ENCODE results near the gene RYR1.
A peak's percentile ranks its signal among the peaks of the same experiment; 100 is the strongest.
"Not testable (repeated sequence)": the region's sequence is repeated elsewhere in the genome, so short reads cannot be mapped to it uniquely, and the experiment has no call there.

Gene RYR1

DNA sequence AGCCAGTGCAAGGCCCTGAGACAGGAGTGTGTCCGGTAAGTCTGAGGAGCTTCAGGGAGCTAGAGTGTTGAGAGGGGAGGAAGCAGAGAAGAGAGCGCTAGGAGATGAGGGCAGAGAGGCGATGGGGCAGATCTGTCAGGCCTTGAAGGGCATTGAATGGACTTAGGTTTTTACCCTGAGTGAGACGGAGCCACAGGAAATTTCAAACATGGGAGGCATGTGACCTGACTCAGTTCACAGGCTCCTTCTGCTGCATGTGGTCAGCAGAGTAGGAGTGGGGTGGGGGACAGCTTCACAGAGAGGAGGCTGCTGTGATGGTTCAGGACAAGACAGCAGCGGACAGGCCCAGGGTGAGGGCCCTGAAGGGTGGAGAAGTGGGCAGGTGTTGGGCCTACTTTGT, 33.1 kb upstream of the RYR1 start:
- no peak for DNase-seq

DNA sequence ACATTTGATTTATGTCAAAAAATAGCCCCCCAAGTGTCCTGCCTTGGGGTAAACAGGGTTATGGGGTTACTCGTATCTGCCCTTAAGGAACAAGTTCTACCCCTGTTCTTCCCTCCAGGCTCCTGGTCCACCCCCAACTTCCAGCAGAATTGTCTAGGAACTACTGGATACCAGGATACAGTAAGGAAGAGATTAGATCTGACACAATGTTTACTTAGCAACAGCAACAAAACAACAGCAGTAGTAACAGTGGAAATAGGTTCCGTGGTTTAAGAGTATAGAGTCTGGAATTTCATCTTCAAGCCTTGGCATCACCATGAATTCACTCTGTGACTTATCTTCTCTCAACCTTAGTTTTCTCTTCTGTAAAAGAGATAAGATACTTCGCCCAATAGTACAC, 32.3 kb upstream of the RYR1 start:
- DNase-seq, result no peak

DNA sequence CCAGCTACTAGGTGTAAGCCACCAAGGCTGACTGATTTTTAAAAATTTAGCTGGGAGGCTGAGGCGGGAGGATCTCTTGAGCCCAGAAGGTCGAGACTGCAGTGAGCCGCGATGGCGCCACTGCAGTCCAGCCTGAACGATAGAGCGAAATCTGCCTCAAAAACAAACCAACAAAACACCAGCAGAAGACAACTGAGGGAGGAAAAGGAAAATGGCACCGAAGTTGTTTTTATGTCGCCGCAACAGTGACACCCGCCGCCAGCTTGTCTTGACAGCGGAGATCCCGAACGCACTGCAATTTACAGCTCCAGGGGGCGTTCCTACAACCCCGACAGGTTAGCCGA, 30.9 kb upstream of the RYR1 start:
- DNase-seq, result no peak

DNA sequence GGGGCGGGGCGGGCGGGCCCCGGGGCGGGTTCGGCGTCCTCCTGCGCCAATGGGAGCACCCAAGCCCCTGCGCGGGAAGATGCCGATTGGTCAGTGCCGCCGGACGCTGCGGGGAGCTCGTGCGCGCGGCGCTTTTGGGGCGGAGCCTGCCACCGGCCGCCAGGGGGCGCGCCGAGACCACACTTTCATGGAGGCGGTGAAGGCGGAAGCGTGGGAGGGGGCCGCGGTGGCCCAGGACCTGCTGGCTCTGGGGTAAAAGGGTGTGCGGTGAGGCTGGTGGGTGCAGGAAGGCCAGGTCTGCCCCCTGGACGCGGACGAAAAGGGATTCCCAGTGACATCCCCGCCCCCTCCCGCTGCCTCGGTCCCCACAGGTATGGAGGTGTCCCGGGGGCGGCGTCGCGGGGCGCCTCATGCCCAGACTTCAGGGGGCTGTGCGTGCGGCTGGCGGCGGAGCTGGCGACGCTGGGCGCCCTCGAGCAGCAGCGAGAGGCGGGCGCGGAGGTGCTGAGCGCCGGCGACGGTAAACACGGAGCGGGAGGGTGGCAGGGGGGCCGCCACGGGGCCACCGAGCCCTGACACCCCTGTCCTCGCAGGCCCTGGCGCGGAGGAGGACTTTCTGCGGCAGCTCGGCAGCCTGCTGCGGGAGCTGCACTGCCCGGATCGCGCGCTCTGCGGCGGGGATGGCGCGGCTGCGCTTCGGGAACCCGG, 30.4 kb upstream of the RYR1 start, which contains the start of gene FAM98C:
TSS of gene FAM98C (plus strand) at position 127 of the 708 bp plus-strand sequence. CDS start at position 188, 61 bp downstream.
- peak; percentile 99 for DNase-seq

DNA sequence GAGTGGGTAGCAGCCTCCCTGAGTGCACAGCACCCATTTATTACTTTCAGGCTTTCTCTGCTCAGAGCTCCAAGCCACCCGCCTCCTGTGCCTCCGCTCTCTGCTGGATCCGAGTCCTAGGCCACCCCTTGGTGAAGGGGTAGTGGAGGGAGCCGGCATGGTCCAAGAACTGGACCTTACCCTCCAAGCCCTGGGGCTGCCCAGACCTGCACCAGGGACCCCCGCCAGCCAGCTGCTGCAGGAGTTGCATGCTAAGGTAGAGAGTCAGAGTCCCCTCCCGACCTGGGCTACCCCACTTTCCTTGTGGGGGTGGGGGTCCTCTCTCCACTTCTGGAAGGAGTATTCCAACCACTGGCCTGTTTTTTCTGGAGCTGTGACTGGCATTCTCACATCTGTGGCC, 28.6 kb upstream of the RYR1 start:
- no peak for DNase-seq

DNA sequence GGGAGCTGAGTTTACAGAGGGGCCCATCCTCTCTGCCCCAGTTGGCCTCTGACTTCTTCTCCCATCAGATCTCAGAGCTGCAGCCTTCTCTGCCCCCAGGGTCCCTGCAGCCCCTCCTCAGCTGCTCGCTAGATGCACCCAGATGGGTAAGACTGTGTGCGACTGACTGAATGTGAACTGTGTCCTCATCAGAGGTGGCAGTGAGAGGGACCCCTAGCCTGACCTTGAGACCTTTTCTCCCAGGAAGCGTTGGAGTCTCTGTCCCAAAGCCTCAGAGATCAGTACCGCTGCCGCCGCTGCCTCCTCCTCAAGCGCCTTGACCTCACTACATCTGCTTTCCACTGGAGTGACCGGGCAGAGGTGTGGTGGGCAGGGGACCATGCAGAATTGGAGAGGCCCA, 28.2 kb upstream of the RYR1 start:
- no peak for DNase-seq

DNA sequence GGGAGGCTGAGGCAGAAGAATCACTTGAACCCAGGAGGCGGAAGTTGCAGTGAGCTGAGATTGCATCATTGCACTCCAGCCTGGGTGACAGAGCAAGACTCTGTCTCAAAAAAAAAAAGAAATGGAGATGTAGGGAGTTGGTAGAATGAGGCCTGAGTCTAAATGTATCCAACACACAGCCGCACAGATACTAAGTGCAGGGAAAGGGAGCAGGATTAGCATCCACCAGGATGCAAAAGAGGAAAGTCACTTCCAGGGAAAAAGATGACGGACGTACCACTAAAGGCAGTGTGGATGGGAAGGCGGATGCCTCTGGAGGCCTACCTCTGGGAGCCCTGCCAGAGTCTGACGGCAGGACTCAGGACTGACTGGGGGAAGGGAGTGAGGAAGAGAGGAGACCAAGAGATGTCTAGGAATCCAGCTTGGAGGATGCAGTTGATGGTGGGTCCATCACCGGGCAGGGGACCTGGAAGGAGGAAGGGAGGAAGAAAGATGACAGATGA, 23.8 kb upstream of the RYR1 start:
- DNase-seq, result no peak

DNA sequence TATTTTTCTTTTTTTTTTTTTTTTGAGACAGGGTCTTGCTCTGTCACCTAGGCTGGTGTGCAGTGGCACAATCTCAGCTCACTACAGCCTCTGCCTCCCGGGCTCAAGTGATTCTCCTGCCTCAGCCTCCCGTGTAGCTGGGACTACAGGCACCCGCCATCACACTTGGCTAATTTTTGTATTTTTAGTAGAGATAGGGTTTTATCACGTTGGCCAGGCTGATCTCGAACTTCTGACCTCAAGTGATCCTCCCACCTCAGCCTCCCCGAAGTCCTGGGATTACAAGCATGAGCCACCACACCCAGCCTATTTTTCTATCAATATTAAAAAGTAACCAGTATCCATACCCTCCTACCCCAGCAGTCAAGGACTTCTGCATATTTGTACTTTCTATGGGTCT, 23.1 kb upstream of the RYR1 start:
- not testable (repeated sequence) for DNase-seq

DNA sequence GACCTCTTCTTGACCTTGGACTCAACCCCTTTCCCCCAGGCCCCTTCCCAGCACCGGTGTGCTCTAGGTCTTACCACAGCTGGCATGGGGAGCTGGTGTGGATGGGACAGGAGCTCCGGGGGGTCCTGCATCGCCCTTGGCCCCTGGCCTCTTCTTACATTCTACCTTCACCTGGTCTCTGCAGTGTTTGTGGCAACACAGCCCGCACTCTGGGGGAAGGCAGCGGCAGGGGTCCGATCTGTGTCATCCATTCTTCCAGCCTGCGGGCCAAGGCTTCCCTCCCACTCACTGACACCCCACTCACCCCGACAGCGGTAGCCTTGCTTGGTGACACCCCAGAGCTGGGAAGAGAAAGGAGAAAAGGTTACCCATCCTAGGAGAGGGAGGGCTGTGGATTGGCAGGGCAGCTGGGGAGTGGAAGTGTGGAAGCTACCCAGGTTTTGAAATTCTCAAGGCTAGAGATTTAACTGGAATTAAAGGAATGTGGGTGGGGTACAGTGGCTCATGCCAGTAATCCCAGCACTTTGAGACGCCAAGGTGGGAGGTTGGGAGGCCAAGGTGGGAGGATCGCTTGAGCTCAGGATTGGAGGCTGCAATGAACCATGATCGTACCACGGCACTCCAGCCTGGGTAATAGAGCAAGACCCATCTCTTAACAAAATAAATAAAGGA, 22.3 kb upstream of the RYR1 start:
- DNase-seq, result no peak

DNA sequence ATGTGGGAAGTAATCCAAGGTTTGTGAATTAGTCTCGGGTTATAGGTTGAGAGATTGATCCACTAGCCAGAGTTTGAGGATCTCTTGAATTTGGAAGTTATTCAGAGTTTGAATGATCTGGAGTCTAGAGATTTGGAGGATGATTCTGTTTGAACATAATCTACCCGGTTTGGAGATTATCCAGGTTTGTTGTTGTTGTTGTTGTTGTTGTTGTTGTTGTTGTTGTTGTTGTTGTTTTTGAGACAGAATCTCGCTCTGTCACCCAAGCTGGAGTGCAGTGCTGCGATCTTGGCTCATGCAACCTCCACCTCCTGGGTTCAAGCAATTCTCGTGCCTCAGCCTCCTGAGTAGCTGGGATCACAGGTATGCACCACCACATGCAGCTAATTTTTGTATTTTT, 21.6 kb upstream of the RYR1 start:
- DNase-seq, result not testable (repeated sequence)

DNA sequence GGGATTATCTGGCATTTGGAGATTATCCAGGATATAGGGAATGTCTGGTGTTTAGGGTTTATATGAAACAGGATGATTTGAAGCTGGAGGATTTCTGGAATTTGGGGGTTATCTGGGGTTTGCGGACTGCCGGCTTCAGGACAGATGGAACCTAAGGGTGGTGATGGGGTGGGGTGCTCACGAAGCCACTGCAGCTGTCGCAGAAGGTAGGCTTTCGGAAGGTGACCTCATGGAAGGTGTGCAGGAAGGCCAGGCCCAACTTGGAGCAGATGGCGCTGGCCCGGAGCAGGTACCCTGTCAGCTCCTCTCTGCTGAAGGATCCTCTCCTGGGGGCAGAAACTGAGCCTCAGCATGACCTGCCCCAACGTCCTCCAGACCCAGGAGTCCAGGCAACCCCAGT, 21.0 kb upstream of the RYR1 start:
- no peak for DNase-seq

DNA sequence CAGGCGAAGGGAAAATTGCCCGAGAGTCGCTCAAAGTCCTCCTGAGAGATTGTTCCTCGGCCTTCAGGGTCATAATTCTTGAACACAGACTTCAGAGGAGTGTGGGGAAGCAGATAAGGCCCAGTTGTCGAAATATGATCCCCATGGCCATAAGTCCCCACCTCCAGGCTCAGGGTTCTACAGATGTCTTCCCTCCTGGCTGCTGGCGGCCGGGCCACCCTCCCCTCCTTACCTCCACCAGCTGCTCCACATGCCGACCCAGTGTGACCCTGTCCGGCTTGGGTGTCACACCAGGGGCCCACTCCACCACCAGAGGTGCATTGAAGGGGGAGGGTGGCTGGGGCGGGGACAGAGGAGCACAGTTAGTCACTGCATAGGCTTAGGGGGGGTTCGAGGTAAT, 20.5 kb upstream of the RYR1 start:
- no peak for DNase-seq

DNA sequence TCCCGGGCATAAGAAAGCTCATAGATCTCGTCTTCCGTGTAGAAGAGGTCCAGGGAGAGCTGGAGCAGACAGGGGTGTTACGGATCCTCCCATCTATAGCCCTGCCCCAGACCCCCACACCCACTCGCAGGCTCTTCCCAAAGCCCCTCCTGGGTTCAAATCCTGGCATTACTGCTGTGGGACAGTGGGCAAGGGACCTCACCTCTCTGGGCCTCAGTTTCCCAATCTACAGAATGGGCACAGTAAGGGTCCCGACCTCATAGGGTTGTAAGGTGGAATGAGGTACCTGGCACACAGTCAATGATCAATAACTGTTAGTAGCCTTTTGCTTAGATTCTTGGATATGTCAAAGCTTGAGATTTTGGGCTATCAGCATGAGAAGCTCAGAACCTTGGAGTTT, 20.1 kb upstream of the RYR1 start:
- no peak for DNase-seq

DNA sequence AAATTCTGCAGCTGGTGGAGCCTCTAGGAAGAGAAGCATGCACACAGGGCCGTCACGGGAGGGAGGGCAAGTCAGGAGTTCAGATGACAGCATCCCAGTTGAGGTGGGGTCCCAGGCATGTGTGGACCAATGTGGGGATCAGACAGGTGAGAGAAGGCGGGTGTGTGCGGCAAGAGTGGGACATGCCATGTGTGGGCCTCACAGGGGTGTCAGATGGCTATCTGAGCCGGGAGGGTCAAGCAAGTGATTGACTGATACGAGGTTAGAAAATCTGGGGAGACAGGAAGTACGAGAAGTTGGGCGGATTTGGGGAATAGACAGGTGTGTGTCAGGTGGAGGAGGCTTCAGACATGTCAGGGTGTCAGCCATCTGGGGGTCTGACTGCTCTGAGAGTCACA, 16.3 kb upstream of the RYR1 start:
- DNase-seq, result no peak

DNA sequence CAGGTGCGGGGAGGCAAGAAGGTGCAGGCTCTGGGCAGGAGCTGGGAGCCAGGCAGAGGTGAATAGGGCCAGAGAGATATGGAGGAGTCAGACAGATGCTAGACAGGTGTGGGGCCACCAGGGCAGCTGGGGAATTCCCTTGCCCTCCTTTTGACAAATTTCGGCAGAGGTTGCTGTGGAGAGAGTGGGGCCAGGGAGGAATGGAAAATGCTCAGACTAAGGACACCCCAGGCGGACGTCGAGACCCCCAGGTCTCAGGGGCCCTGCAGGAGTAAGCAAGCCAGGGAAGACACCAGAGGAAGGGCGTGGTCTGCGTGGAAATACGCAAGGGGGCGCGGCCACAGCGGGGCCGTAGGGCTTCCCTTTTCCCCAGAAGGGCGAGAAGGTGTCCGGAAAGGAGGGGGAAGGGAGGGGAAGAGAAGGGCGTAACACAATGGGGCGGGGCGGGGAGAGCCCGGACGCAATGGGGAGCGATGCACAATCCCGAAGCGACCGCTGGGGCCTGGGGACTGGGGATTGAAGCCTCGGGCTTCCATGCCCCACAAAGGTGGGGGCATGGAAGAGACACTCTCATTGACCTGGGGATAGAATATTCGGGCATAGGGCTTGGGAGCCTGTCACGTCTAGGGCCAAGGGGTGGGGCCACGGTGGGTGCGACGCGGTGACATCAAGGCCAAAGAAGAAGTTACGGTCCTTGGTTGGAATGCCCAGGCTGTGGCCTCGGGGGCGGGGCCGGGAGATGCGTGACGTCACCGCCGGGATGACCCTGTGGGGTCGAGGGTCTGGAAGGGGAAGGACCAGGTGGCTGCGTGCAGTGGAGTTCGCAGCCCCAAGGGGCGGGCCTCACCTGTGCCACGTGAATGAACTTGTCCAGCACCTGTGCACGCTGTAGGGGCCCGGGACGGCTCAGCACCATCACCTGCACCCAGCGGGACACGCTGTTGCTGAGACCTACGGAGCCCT, 15.7 kb upstream of the RYR1 start:
- peak; percentile 76 to 78 for DNase-seq

DNA sequence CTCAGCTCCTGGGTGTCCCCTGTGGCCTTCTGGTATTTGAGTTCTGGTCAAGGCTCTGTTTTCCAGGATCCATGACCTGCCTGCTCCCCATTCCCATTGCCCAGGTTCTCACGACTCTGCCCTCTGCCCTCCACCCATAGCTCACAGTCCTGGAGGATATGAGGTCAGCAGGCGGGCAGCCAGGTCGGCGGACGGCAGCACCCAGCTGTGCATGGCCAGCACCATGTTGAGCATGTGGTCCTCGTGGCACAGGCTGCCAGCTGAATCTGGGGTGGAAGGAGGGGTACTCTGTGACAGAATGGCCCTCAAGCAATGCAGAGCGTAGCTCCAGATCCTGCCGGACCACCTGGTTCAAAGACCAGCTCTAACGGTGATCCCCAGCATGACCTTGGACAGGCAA, 12.6 kb upstream of the RYR1 start:
- DNase-seq, result no peak

DNA sequence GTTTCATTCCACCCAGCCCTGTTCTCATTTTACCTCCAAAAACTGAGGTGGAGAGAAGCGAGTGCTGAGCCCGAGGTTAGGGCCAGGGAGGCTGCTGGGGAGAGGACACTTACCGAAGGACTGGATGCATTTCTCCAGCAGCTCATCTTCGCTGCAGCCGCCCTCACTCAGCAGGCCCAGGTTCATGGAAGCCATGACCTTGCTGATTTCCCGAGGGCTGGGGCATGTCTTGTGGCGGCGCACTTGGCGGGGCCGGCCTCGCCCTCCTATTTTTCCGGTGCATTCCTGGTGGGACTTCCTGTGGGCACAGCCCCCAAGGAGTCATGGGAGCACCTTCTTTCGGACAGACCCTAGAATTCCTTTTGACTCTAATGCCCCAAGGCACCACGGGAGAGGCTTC, 11.6 kb upstream of the RYR1 start:
- DNase-seq, result no peak

DNA sequence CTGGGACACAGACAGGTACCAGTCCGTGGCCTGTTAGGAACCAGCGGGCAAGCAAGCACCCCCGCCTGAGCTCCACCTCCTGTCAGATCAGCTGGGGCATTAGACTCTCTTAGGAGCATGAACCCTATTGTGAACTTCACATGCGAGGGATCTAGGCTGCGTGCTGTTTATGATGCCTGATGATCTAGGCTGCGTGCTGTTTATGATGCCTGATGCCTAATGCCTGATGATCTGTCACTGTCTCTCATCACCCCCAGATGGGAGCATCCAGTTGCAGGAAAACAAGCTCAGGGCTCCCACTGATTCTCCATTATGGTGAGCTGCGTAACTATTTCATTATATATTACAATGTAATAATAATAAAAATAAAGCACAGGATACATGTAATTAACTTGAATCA, 11.1 kb upstream of the RYR1 start:
- no peak for DNase-seq

DNA sequence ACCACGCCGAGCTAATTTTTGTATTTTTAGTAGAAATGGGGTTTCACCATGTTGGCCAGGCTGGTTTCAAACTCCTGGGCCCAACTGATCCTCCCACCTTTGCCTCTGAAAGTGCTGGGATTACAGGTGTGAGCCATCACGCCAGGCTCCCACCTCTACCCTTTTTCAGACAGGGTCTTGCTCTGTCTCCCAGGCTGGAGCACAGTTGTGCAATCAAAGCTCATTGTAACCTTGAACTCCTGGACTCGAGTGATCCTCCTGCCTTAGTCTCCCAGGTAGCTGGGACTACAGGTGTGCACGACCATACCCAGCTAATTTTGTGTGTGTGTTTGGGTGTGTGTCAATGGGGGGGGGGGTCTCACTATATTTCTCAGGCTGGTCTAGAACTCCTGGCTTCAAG, 9.2 kb upstream of the RYR1 start:
- no peak for DNase-seq

DNA sequence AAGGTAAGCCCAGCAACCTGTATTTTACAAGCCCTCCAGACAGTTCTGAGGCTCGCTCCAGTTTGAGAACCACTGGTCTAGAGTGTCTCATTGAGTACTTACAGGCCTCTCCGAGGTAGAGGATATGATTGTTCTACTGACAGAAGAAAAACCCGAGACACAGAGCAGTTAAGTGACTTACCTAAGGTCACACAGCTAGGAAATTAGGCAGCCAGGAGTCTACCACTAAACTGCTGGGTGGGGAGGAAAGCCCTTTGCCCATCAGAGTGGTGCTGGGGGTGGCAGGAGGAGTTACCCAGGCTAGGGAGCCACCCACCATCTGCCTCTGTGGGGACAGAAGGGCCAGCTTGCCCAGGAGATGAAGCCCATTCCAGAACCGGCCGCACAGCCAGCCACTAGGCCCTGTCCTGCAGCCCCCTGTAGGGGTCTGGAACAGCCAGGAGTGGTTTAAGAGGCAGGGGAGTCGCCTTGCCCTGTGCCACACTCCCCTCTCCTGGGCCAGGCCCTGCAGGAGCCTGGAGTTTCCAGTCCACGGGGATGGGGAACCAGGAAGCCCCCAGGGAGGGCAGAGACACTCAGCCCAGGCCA, 8.2 kb upstream of the RYR1 start:
- DNase-seq, result no peak

DNA sequence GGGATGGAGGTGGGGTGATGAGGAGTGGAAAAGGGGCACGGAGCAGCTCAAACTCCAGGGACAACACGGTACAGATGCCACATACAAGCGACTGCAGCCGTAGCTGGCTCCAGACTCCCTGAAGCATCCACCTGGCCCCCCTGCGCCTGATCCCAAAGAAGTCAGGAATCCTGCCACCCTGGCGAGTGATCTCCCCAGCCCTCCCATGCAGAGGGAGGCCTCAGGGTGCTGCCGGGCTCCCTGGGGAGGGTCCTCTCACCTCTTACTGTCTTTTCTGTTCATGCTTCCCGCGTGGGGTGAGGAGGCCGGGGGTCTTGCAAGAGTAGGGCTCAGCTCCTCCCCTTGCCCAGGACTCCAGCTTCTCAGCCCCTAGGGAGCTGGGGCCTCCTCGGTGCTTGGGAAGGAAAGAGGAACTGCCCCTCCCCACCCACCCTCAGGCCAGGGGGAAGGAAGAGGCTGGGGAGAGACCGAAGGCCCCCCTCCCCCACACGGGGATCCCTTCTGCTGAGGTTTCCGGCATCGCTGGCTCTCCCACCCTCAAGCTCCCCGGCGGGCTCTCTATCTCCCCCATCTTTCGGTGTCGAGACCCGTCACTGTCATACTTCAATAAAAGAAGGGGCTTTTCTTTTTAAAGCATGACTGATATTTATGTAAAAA, 7.6 kb upstream of the RYR1 start, which contains the start of gene RASGRP4:
TSS of gene RASGRP4 (minus strand) at position 410 of the 657 bp plus-strand sequence. CDS start at position 282, 128 bp downstream.
- DNase-seq, result peak; percentile 58 to 68

DNA sequence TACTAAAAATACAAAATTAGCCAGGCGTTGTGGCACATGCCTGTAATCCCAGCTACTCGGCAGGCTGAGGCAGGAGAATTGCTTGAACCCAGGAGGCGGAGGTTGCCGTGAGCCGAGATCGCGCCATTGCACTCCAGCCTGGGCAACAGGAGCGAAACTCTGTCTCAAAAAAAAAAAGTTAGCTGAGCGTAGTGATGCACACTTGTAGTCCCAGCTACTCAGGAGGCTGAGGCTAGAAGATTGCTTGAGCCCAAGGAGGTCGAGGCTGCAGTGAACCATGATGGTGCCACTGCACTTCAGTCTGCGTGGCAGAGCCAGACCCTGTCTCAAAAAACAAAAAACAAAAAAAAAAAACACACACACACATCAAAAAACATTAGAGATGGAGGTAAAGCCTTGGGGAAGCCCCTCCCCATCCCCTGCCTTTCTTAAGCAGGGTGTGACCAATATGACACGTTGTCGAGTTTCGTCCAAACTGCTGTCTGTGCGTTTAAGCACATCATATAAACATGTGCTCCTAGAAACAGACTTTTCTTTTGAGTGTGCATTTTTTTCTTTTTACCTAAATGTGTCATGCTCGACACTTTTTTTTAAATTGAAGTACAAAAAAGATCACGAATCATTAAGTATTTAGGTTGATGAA, 6.3 kb upstream of the RYR1 start:
- DNase-seq, result peak; percentile 61 to 68

All from activated T-cell treated with anti-CD3 and anti-CD28 coated beads, Interleukin-2, amount 50 U/mL, for 48 hours (primary cell).